GM12892 (cell line): ENCODE measurements around the gene PLBD2.

Experiments
- POLR2A ChIP-seq: IDR thresholded peaks from 2 replicates; pipeline ENCODE4 v1.6.1; 2011; ENCODE audit warnings: low read depth, low read length, control low read depth
- POLR2AphosphoS5 ChIP-seq: IDR thresholded peaks from 2 replicates; pipeline ENCODE4 v1.6.1; 2011; ENCODE audit warnings: low read depth, low read length, control low read depth
- TAF1 ChIP-seq: IDR thresholded peaks from 2 replicates; pipeline ENCODE4 v1.6.1; 2011; ENCODE audit warnings: low read depth, mild to moderate bottlenecking, control low read depth, low read length, borderline replicate concordance

- TF ChIP-seq POLR2A (no peak), POLR2AphosphoS5 (no peak), TAF1 (no peak)
Observed at GRCh38 chr12:113316155-113316554, 42.2 kb upstream of the PLBD2 start.
